ENCODE measurements around the gene CASP1.

DNA sequence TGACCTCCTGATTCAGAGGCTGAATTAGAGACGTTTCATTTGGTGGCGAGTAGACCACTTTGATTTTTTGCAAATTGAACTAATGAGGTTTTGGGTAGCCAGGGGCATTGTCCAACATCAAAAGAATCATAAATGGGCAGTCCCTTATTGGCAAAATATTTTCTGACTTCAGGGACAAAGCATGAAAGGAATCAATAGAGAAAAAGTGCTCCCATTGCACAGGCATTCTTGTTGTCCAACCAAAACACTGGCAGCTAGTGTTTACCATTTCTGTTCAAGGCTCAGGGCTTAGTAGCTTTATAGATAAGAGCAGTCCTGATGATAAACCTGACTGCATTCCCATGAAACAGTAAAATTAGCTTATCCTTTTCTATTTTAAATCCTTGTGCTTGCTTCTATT lies 16.6 kb upstream of the CASP1 start:
- TF ChIP-seq, protein P1, sequence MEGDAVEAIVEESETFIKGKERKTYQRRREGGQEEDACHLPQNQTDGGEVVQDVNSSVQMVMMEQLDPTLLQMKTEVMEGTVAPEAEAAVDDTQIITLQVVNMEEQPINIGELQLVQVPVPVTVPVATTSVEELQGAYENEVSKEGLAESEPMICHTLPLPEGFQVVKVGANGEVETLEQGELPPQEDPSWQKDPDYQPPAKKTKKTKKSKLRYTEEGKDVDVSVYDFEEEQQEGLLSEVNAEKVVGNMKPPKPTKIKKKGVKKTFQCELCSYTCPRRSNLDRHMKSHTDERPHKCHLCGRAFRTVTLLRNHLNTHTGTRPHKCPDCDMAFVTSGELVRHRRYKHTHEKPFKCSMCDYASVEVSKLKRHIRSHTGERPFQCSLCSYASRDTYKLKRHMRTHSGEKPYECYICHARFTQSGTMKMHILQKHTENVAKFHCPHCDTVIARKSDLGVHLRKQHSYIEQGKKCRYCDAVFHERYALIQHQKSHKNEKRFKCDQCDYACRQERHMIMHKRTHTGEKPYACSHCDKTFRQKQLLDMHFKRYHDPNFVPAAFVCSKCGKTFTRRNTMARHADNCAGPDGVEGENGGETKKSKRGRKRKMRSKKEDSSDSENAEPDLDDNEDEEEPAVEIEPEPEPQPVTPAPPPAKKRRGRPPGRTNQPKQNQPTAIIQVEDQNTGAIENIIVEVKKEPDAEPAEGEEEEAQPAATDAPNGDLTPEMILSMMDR (IDR thresholded peaks at IDR 0.05), result no peak
- TF ChIP-seq POLR2AphosphoS5 (IDR thresholded peaks at IDR 0.05; ENCODE audit: insufficient read depth in 1 of 2, low read depth in 1 of 2), result no peak
- no peak for TF ChIP-seq POLR2A (IDR thresholded peaks at IDR 0.05)

All from vagina (tissue), 2 donors.